GM21360 (cell line): ENCODE measurements around the gene FAM184B.
"Not testable (repeated sequence)": the region's sequence is repeated elsewhere in the genome, so short reads cannot be mapped to it uniquely, and the experiment has no call there.

ENCODE experiments used
- ATAC-seq: cut with Tn5 transposase; IDR thresholded peaks from one replicate; pipeline ENCODE4 v1.9.1; 2021; ENCODE audit warnings: mild to moderate bottlenecking, moderate library complexity; ENCODE audit not compliant: unreplicated experiment

FAM184B gene

GRCh38 chr4:17721496-17722355 lies 59.7 kb downstream of the FAM184B start:
- ATAC-seq = no peak

GRCh38 chr4:17719106-17719505 lies 62.3 kb downstream of the FAM184B start:
- ATAC-seq = no peak

- ATAC-seq = no peak
Observed at GRCh38 chr4:17718471-17718870, 63.0 kb downstream of the FAM184B start.

DNA sequence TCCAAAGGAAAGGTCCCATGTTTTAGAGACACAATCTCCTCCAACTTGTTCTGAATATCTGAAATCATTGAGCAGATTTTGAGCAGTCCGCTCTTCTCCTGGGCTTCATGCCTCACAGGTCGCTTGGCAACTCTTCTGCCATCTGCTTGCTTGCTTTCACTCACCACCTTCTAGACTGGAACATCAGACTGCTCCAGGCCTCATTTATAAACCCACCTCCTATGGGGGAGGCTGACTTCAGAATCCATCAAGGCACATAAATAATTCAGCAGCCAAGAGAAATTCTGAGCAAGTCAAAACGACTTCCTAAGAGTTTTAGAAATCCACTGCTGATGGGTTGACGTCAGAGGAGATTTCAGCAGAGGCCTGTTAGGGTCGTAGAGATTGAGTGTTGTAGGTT lies 64.1 kb downstream of the FAM184B start:
- no peak for ATAC-seq

DNA sequence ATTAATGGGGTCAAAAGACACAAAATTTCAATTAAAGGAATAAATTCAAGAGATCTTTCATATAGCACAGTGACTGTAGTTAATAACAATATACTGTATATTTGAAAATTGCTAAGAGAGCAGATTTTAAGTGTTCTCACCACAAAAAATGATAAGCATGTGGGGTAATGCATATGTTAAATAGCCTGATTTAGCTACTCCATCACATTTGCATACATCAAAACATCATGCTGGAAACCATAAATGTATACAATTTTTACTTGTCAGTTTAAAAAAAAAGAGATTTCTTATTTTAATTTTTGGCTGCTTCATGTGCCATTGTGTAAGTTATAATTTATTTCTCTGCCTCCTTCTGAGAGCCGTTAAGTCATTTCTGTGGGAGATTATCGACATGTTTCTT lies 65.9 kb downstream of the FAM184B start:
- no peak for ATAC-seq

DNA sequence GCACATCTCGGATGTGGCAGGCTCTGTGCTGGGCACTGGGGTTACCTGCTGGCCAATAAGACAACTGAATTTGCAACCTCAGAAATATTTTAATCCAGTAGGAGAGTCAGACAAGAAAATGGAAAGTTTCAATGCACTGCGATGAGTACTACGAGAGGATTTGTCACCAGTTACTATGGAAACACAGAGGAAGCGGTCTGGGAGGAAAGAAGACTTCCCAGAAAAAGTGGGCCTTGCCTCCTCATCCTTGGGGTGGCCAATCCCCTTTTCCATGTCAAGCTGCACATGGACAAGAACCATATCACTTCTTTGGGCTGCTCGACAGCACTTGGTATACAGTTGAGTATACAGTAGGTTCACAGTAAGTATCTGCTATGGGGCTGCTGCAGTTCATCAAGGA lies 67.6 kb downstream of the FAM184B start:
- ATAC-seq = no peak

GRCh38 chr4:17712166-17712565 lies 69.3 kb downstream of the FAM184B start:
- no peak for ATAC-seq

DNA sequence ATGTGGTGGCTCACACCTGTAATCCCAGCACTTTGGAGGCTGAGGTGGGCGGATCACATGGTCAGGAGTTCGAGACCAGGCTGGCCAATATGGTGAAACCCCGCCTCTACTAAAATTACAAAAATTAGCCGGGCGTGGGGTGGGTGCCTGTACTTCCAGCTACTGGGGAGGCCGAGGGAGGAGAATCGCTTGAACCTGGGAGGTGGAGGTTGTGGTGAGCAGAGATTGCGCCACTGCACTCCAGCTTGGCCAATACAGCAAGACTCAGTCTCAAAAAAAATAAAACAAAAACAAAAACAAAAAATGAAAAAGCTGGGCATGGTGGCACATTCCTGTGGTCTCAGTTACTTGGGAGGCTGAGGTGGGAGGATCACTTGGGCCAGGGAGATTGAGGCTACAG lies 70.2 kb downstream of the FAM184B start:
- not testable (repeated sequence) for ATAC-seq

DNA sequence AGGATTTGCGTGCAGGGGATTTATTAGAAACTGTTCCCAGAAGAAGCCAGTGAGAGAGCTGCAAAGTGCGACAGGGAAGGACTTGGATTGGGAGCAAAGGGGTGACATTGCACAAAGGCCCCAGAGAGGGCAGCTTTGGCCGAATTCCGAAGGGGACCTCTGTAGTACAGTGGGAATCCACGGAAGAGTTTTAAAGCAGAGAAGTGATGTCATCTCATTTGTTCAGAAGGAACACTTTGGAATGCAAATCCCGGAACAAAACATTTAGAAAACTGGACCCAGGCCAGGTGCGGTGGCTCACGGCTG lies 71.7 kb downstream of the FAM184B start:
- ATAC-seq = no peak

- no peak for ATAC-seq
Observed at GRCh38 chr4:17708992-17709762, 72.2 kb downstream of the FAM184B start.

GRCh38 chr4:17707671-17708070 lies 73.8 kb downstream of the FAM184B start:
- no peak for ATAC-seq

- ATAC-seq = no peak
Observed at GRCh38 chr4:17705107-17705506, 76.3 kb downstream of the FAM184B start.

DNA sequence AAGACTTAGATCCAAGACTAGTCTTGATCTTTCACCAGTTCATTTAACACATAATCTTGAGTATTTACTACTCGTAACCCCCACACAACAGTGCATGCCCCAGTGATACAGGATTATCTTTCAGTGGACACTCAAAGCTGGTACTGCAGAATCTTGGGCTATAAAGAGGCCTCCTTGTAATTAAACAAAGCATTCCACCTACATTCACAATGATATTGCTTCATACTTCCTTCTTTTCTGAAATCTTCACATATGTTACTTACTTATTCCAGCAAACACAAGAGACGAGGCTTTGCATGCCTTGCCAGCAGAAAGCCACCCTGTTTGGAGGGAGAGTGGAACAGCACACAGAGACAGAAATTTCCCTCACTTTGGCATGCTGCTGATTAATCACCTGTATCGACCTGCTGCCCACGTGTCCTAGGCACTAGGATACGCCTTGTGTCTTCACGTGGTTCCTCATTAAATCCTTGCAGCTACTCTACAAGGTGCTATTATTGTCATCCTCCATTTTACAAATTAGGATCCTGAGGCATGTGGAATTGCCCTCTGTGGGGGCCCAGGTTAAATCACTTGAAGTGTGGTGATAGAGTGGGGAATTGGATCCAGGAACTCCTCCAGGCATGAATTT lies 77.3 kb downstream of the FAM184B start:
- no peak for ATAC-seq

DNA sequence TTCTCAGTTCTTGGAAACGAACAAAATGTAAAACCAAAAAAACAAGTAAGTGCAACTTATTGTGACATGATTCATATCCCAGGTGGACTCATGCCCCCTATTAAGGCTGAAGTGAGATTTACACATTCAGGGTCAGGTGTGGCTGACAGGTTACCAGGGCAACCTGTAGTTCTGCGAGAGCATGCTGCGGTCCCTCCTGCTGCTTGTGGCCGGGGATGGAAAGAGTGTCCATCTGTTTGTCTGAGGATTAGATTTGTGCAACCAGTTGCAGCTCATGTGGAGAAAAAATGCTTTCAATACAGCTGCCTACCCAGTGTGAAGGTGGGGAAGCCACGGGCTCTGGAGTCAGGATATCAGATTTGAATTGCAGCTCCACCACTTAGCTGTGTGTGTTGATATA lies 78.8 kb downstream of the FAM184B start:
- no peak for ATAC-seq

DNA sequence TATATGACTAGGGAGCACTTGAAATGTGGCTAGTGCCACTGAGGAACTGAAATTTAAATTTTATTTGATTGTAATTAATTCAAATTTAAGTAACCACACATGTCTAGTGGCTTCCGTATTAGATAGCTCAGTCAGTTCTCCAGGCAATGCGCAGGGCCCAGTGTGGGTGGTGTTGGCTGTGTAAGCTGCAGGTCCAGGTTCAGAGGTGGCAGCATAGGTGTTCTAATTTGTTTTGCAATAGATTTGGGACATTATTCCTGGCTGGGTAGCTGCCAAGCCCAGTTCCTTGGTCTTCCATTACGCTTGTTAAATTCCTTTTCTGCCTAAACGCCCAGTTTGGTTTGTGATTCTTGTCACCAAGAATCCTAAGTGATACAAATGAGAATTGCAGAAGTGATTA lies 79.5 kb downstream of the FAM184B start:
- ATAC-seq = no peak

- no peak for ATAC-seq
Observed at GRCh38 chr4:17701138-17701839, 80.1 kb downstream of the FAM184B start.

DNA sequence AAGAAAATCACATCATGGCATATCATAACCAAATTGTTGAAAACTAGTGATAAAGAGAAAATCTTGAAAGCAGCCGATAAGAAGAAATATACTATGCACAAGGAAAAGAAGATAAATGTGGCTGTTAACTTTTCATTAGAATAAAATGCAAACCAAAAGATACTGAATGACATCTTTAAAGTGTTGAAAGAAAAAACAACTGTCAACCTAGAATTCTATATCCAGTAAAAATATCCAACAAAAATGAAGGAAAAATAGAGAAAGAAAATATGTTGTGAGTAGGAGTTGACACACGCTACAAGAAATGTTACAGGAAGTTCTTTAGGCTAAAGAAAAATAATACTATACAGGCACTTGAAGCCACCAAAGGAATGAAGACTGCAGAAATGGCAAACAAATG lies 82.0 kb downstream of the FAM184B start:
- ATAC-seq = no peak

GRCh38 chr4:17698116-17698515 lies 83.3 kb downstream of the FAM184B start:
- ATAC-seq = no peak

DNA sequence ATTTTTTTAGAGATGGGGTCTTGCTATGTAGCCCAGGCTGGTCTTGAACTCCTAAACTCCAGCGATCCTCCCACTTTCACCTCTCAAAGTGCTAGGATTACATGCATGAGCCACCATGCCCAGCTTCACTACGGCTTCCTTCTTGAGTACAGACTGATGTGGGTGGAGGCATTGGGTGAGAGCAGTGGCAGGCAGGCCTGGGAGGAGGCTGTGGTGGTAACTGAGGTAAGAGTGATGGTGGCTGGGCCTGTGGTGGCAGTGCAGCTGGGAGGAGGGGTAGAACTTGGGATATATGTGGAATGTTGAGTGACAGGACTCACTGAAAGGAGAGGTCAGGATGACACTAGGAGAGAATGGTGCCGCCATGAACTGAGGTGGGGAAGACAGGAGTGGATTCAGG lies 86.1 kb downstream of the FAM184B start:
- ATAC-seq = no peak

DNA sequence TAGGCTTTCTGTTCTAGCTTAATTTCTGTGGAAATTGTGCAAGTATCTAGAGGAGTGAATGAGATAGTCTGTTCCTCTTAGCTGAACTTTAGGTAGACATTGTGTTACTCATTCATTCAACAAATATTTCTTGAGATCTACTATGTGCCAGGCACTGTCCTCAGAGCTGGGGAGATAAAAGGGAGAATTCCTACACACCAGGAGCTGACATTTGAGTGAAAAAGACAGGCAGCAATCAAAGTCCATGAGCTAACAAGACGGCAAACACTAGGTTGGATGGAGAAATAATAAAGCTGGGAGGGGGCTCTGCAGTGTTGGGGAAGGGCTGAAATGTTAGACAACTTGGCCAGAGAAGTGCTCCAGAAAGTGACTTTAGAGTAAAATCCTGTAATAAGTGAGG lies 86.9 kb downstream of the FAM184B start:
- no peak for ATAC-seq

GRCh38 chr4:17690898-17691297 lies 90.5 kb downstream of the FAM184B start:
- no peak for ATAC-seq
